Measurements from ENCODE around the gene LRP6. TPM values are rescaled to one million over a fixed set of nuclear protein-coding genes. Genes with fewer than 3 reads are reported as not detected.

Gene LRP6
- total and polyA plus RNA-seq, 10 of the 15 experiments (the other 5 are each of a cell fraction or from before 2014, with no cell fraction given): 1.5 to 14.9 (median 6.1) TPM

DNA sequence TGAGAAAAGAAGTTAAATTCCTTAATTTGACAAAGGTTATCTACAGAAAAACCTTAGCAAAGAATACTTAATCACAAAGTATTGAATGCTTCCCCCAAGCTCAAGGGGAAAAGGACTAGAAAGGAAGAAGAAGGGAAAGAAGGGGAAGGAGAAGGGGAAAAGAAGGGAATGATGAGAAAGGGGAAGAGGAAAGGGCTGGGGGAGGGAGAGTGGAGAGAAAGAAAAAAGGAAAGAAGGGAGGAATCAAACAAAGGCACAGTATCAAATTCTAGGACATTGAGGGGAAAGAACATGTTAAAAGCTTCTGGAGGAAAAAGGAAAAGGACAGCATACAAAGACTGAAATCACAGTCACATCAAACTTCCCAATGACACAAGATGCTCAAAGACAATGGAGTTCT is 125.8 kb downstream of the LRP6 start:
- no peaks in the 10 kb centered on the region for H3K27me3 ChIP-seq (replicated peaks in 1 of 2; ENCODE audit: control insufficient read depth in 2 of 2, insufficient read depth in 2 of 2, low read length in 1 of 2)
- FAIRE-seq: peak; percentile 18
- POLR2A ChIA-PET: interaction anchor here (0.9 kb wide), 1 partner anchor 1186 kb away, joined by 4 read pairs; no protein-coding TSS in a partner anchor
- in situ Hi-C loops (cut with MboI) (no loop called here), intact Hi-C loops (cut with micrococcal nuclease; ENCODE audit: unreplicated experiment) (no loop called here)
- H3K36me3 ChIP-seq (ENCODE audit: control insufficient read depth in 2 of 2, insufficient read depth in 2 of 2, low read length in 1 of 2): no peaks in the 10 kb centered on the region
- no peak for ATAC-seq
- RAD21 ChIA-PET (ENCODE audit: unreplicated experiment): no interaction called here
- H3K4me2 ChIP-seq (ENCODE audit: control insufficient read depth, insufficient read depth): no peak overlapping the region
- SMC1A ChIA-PET (ENCODE audit: uncharacterized antibody, unreplicated experiment): interaction anchor here (0.6 to 1.4 kb wide), 2 partner anchors 9 to 168 kb away, joined by 3 to 4 read pairs; no protein-coding TSS in a partner anchor
- CTCF ChIA-PET: no interaction called here
- H3K79me2 ChIP-seq (ENCODE audit: control insufficient read depth, insufficient read depth, low read length): no peaks in the 10 kb centered on the region
- no peaks in the 10 kb centered on the region for H4K20me1 ChIP-seq (ENCODE audit: control insufficient read depth, insufficient read depth)
- no peaks in the 10 kb centered on the region for H3K4me1 ChIP-seq (ENCODE audit: control insufficient read depth, insufficient read depth, low read length)
- H3K9me3 ChIP-seq (replicated peaks; ENCODE audit: control insufficient read depth, insufficient read depth, low read length): no peaks in the 10 kb centered on the region
- no peak overlapping the region for H3K4me3 ChIP-seq
- no peak overlapping the region for H3K9ac ChIP-seq (ENCODE audit: control insufficient read depth, insufficient read depth, low read length)
- H2AFZ ChIP-seq (ENCODE audit: control insufficient read depth, low read depth, low read length): no peak overlapping the region
- no peak overlapping the region for H3K27ac ChIP-seq (ENCODE audit: control insufficient read depth, insufficient read depth)
- BruUV-seq (replicated peaks): no TSS peak
- TF ChIP-seq SMC3 (IDR thresholded peaks at IDR 0.05; ENCODE audit: borderline replicate concordance, low read length): no peak
- DNase-seq (ENCODE audit: low read depth, low spot score): no peak

DNA sequence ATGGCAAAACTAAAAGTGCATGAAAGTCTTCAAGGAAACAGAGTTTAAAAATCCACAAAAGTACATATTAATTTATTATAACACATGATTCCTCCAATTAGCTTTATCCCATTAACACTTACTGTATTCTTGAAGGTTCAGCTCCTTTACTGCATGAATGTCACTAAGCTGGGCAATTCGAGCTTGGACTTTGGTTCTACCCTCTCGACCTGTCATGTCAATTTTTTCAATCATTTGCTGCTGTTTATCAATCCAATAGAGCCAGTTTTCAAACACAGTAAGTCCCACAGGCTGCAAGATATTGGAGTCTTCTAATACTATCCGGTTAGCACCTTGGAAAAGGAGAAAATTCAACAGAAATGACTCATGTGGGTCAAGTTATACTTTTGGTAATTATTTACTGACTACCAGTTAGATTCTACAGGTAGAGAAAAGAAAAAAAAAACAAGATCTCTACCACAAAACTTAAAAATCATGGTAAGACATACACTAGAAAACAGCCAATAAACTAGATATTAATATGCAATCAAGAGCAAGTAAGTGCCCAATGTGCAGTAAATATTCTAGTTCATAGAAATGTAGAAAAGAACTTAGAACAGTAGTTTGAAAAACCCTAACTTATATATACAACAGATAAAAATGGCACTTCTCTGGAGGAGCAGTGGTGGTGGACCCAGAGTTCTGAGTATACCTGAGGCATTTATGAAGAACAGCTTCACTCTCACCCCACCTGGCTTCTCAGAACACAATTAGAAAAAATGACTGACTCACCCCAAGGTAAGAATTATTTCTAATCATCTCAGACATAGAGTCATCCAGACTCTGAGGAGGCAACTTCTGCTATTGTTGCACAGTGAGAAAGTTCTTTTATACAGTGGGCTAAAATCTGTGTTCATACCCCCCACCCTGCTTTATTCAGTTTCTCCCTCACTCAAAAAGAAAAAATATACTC is 128.4 kb downstream of the LRP6 start:
- no peak for DNase-seq (ENCODE audit: low read depth, low spot score)
- ChIA-PET CTCF (interaction anchor here (0.6 kb wide), 1 partner anchor 872 kb away, joined by 3 read pairs; no protein-coding TSS in a partner anchor), RAD21 (ENCODE audit: unreplicated experiment) (no interaction called here), SMC1A (ENCODE audit: uncharacterized antibody, unreplicated experiment) (interaction anchor here (0.6 to 1.4 kb wide), 3 partner anchors 10 to 279 kb away, joined by 3 read pairs; no protein-coding TSS in a partner anchor), POLR2A (interaction anchor here (0.5 to 0.7 kb wide), 2 partner anchors 18 to 117 kb away, joined by 3 read pairs; no protein-coding TSS in a partner anchor)
- intact Hi-C loops (cut with micrococcal nuclease; ENCODE audit: unreplicated experiment): no loop called here
- H3K36me3 ChIP-seq (ENCODE audit: control insufficient read depth in 2 of 2, insufficient read depth in 2 of 2, low read length in 1 of 2): no peaks in the 10 kb centered on the region
- no peak overlapping the region for H3K4me3 ChIP-seq
- H3K4me2 ChIP-seq (ENCODE audit: control insufficient read depth, insufficient read depth): no peak overlapping the region
- in situ Hi-C loops (cut with MboI): no loop called here
- no peaks in the 10 kb centered on the region for H4K20me1 ChIP-seq (ENCODE audit: control insufficient read depth, insufficient read depth)
- TF ChIP-seq NR2C1 (IDR thresholded peaks at IDR 0.05): no peak
- no peak for TF ChIP-seq DPF2 (IDR thresholded peaks at IDR 0.05)
- TF ChIP-seq CBX3 (IDR thresholded peaks at IDR 0.05; ENCODE audit: borderline replicate concordance, low read depth): no peak
- TF ChIP-seq, protein P1, sequence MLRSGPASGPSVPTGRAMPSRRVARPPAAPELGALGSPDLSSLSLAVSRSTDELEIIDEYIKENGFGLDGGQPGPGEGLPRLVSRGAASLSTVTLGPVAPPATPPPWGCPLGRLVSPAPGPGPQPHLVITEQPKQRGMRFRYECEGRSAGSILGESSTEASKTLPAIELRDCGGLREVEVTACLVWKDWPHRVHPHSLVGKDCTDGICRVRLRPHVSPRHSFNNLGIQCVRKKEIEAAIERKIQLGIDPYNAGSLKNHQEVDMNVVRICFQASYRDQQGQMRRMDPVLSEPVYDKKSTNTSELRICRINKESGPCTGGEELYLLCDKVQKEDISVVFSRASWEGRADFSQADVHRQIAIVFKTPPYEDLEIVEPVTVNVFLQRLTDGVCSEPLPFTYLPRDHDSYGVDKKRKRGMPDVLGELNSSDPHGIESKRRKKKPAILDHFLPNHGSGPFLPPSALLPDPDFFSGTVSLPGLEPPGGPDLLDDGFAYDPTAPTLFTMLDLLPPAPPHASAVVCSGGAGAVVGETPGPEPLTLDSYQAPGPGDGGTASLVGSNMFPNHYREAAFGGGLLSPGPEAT (IDR thresholded peaks at IDR 0.05; ENCODE audit: low read depth): no peak
- TF ChIP-seq IRF4 (IDR thresholded peaks at IDR 0.05; ENCODE audit: low read depth, low read length): no peak
- no peak for TF ChIP-seq MEF2B (IDR thresholded peaks at IDR 0.05; ENCODE audit: partially characterized antibody, poor library complexity, severe bottlenecking)
- no peak for TF ChIP-seq NBN (IDR thresholded peaks at IDR 0.05)
- no peak for TF ChIP-seq SPI1 (IDR thresholded peaks at IDR 0.05; ENCODE audit: borderline replicate concordance, insufficient read depth, low read depth, low read length)
- no peak for TF ChIP-seq MTA3 (IDR thresholded peaks at IDR 0.05; ENCODE audit: borderline replicate concordance, low read length)
- TF ChIP-seq FOXK2 (IDR thresholded peaks at IDR 0.05): no peak
- TF ChIP-seq PML (IDR thresholded peaks at IDR 0.05; ENCODE audit: low read length): no peak
- TF ChIP-seq SREBF2 (IDR thresholded peaks at IDR 0.05; ENCODE audit: low read length): no peak
- no peak for TF ChIP-seq SMC3 (IDR thresholded peaks at IDR 0.05; ENCODE audit: borderline replicate concordance, low read length)
- TF ChIP-seq NFYA (IDR thresholded peaks at IDR 0.05; ENCODE audit: borderline replicate concordance, low read depth, low read length): no peak
- TF ChIP-seq TAF1 (IDR thresholded peaks at IDR 0.05; ENCODE audit: borderline replicate concordance, low read depth, low read length): no peak
- TF ChIP-seq EZH2 (IDR thresholded peaks at IDR 0.05; ENCODE audit: borderline replicate concordance, control insufficient read depth, low read depth, low read length): no peak
- no peak for ATAC-seq
- FAIRE-seq: no peak
- no peaks in the 10 kb centered on the region for H3K9me3 ChIP-seq (replicated peaks; ENCODE audit: control insufficient read depth, insufficient read depth, low read length)
- H3K27ac ChIP-seq (ENCODE audit: control insufficient read depth, insufficient read depth): no peak overlapping the region
- 28% methylated on average over 3 of the region's 3 CpGs for WGBS (ENCODE audit: insufficient coverage, insufficient replicate concordance, low lambda C conversion rate, missing lambda C conversion rate)
- no peak overlapping the region for H2AFZ ChIP-seq (ENCODE audit: control insufficient read depth, low read depth, low read length)
- no peaks in the 10 kb centered on the region for H3K27me3 ChIP-seq (replicated peaks in 1 of 2; ENCODE audit: control insufficient read depth in 2 of 2, insufficient read depth in 2 of 2, low read length in 1 of 2)
- H3K4me1 ChIP-seq (ENCODE audit: control insufficient read depth, insufficient read depth, low read length): no peaks in the 10 kb centered on the region
- no peaks in the 10 kb centered on the region for H3K79me2 ChIP-seq (ENCODE audit: control insufficient read depth, insufficient read depth, low read length)
- BruUV-seq (replicated peaks): no TSS peak
- no peak overlapping the region for H3K9ac ChIP-seq (ENCODE audit: control insufficient read depth, insufficient read depth, low read length)

Data from GM12878 (cell line).